HG02973 (cell line): ENCODE data around the gene MTTP.

Experiments used
- ATAC-seq: cut with Tn5 transposase; IDR thresholded peaks from one replicate; pipeline ENCODE4 v1.9.1; 2021; ENCODE audit warnings: moderate library complexity; ENCODE audit not compliant: unreplicated experiment

The MTTP gene

DNA sequence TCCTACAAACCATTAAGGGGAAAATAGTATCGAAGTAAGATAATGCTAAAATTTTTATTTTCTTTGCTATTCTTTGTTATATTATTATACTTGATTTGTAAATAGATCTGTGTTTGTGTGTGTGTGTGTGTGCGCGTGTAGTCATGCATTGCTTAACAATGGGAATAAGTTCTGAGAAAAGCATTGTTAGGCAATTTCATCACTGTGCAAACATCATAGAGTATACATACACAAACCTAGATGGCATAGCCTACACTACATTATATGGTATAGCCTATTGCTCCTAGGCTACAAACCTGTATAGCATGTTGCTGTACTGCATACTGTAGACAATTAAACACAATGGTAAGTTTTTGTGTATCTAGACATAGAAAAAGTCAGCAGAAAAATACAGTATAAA, 17.1 kb downstream of the MTTP start:
- ATAC-seq = no peak

GRCh38 chr4:99593781-99594641, 19.4 kb downstream of the MTTP start:
- ATAC-seq = peak; percentile 80

- ATAC-seq = no peak
Measured at GRCh38 chr4:99594818-99595217, 20.2 kb downstream of the MTTP start.

DNA sequence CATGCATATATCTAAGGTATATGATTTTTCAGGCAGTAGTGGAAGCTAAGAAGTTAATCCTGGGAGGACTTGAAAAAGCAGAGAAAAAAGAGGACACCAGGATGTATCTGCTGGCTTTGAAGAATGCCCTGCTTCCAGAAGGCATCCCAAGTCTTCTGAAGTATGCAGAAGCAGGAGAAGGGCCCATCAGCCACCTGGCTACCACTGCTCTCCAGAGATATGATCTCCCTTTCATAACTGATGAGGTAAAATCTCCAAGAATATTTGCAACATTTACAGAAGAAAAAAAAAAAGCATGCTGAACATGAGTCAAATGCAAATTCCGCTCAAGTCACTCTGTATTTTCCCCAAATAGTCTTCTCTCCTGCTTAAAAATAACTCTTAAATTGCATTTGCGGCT, 32.1 kb downstream of the MTTP start:
- ATAC-seq = no peak

- no peak for ATAC-seq
Measured at GRCh38 chr4:99608417-99608816, 33.8 kb downstream of the MTTP start.

GRCh38 chr4:99610605-99611175, 36.1 kb downstream of the MTTP start:
- ATAC-seq = no peak

GRCh38 chr4:99612281-99612680, 37.7 kb downstream of the MTTP start:
- ATAC-seq = no peak

DNA sequence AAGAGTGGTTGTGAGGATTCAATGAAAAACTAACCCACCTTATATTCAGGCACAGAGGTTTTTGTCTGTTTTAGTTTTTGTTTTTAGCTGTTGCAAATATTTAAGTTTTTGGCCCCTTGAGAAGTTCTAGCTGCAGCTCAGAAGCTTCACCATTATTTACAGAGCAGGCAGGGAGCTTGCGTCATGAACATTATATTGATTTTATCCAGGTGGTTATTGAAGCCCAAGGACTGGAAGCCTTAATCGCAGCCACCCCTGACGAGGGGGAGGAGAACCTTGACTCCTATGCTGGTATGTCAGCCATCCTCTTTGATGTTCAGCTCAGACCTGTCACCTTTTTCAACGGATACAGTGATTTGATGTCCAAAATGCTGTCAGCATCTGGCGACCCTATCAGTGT, 38.1 kb downstream of the MTTP start:
- ATAC-seq = no peak

- no peak for ATAC-seq
Measured at GRCh38 chr4:99614491-99614890, 39.9 kb downstream of the MTTP start.

DNA sequence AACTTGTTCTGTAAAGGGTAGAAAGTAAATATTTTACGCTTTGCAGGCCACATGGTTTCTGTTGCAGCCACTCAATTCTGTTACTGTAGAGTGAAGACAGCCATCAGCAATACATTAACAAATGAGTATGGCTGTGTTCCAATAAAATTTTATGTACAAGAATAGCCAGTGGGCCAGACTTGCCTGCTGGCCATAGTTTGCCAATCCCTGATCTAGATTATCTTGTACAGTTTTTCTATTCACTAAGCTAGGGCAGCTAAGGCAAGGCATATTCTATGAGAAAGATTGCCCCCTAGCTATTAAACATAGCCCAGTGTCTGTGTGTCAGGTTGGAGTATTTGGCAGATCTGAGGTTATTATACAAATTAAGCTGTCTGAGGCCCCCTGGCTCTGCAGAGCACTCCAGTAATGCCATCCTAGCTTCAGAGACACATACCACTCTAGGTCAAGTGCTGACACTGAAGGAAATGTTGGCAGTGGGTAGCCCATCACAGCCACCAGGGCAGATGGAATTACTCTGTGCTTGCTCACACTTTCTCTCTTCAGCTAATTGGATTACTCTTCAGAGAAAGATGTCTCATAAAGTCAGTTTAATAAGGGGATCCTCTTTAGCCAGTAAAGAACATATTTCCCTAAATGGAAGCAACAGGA, 40.7 kb downstream of the MTTP start:
- no peak for ATAC-seq

DNA sequence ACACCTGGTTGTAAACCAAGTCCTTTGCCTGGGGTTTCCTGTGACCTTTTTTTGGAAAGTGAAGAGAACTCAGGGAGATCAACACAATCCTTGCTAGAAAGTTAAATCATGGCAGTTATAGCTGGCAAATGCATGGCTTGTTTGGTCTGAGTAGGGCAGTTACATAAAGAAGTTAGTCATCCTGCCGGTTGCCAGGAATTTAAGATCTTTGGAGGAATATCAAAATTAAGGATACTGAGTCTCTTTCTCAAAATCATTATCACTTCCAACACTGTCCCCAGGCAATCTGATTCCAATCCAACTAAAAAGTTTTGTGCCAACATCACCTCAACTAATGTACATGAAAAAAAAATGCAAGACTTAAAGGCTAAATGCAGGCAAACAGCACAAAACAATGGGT, 42.8 kb downstream of the MTTP start:
- ATAC-seq = no peak

DNA sequence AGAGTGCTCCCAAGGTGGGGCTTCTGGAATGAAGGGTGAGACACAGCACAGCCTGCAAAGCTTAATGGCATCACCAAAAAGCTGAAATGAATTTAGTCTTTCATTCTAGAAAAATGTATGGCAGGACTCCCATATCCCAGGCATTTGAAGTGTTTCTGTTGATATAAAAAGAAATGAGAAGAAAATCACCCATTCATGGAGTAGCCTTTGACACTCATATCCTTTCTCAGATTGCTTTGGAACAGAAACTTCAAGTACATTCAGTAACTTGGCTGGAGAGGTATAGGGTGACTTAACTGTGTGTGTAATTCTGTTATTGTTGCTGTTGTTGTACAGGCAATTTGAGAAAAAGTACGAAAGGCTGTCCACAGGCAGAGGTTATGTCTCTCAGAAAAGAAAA, 47.7 kb downstream of the MTTP start:
- no peak for ATAC-seq

GRCh38 chr4:99624141-99624719, 49.6 kb downstream of the MTTP start:
- ATAC-seq = peak; percentile 43

GRCh38 chr4:99625369-99625768, 50.7 kb downstream of the MTTP start:
- ATAC-seq = no peak

DNA sequence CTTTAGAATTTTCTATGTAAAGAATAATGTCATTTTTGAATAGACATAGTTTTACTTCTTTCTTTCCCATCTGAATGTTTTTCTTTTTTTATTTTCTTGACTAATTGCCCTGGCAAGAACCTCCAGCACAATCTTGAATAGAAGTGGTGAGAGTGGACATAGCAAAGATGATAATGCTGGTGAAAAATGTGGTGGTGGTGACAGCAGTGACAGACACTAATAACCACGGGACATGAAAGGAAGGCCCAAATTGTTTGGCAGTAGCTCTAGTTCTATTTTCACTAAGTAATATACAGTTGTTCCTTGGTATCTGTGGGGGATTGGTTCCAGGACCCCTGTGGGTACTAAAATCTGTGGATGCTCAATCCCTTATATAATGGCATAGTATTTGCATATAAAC, 53.4 kb downstream of the MTTP start:
- ATAC-seq = no peak

DNA sequence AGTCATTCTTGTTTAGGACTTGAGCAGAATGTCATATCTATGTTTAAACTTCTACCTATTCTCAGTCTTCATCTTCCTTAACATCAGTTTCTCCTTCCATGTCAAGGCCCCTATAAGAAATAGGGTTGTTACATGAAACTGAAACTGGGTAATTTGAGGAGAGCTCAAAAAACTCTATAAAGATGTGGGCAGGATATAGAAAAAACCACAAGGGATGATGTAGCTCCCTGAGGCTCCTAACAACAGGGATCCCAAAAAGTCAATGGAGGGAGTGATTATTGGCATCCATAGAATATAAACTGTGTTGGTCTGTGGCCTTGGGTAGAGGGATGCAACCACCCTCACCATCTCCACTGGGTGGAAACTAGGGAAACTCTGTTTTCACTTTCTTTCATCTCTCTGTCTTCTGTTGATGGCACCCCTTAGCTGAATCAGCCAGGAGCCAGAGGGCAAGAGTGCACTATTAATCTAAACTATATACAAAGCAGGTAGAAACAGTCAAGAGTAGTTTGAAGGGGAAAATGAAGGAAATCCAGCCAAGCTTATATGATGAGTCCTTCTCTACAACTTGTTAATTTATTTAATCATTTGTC, 55.4 kb downstream of the MTTP start:
- ATAC-seq = no peak

GRCh38 chr4:99630857-99631360, 56.3 kb downstream of the MTTP start:
- no peak for ATAC-seq

DNA sequence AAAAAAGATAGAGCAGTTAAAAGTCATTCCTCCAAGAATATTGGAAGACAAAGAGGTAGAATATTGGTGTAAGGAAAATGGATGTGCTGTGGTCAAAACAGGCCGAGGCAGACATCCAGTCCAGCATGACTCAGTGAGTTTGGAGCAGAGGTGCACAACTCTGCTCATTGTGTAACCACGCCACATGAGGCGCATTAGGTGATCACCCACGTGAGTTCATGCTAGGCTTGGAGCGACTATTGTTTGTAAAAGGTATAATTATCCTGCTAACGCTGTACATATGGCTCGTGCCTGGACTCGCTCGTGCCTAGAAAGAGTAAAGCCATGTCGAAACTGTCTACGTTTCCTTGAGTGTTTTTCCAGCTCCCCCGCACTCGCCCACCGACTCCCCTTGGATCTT, 59.1 kb downstream of the MTTP start:
- ATAC-seq = no peak

- no peak for ATAC-seq
Measured at GRCh38 chr4:99634742-99635360, 60.2 kb downstream of the MTTP start.

GRCh38 chr4:99635601-99636000, 61.0 kb downstream of the MTTP start:
- ATAC-seq = no peak

- ATAC-seq = no peak
Measured at GRCh38 chr4:99636422-99636821, 61.8 kb downstream of the MTTP start.
